ENCODE results near the gene PDCD2L.

PDCD2L gene

DNA sequence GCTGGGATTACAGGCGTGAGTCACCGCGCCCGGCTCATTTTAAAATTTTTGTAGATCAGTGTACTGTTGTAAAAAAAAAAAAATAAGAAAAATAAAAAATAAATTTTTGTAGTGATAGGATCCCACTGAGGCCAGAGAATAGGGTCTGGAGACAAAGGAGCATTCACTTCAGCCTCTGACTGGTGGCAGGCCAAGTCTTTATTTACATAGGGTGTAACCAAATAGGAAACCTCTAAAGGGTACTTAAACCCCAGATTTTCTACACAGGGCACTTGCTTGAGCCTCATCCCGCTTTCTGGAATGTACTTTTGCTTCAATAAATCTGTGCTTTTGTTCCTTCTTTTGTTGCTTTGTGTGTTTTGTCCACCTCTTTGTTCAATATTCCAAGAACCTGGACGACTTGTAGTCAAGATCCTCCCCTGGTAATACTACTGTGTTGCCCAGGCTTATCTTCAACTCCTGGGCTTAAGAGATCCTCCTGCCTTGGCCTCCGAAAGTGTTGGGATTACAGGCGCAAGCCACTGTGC is 2.1 kb upstream of the PDCD2L start:
- TF ChIP-seq EZH2phosphoT487 (conservative IDR thresholded peaks at IDR 0.05; ENCODE audit: low read length) = no peak
- Histone ChIP-seq H3K4me2 (ENCODE audit: low read depth, low read length, poor library complexity, severe bottlenecking) (no peak overlapping the region), H3K4me3 (ENCODE audit: insufficient read depth, low read length, poor library complexity, severe bottlenecking) (no peak overlapping the region), H2AFZ (ENCODE audit: low read depth, low read length, severe bottlenecking) (no peak overlapping the region), H3K9me2 (replicated peaks; ENCODE audit: insufficient read depth, low read length) (no peaks in the 10 kb centered on the region), H3K36me3 (ENCODE audit: low read length) (0 out of 2 replicates have a peak, but pooled peaks cover 3% of the 10 kb centered on the region), H3K9me3 (ENCODE audit: insufficient read depth, low read length) (no peaks in the 10 kb centered on the region), H4K20me1 (ENCODE audit: low read depth, low read length) (no peaks in the 10 kb centered on the region), H3K27me3 (ENCODE audit: low read length) (no peaks in the 10 kb centered on the region), H3F3A (ENCODE audit: insufficient read depth) (peaks cover 25% of the 10 kb centered on the region), H3K27ac (ENCODE audit: low read depth, low read length) (no peak overlapping the region), H3K79me2 (ENCODE audit: insufficient read depth, low read length) (peaks cover 23% of the 10 kb centered on the region), H3K9ac (ENCODE audit: low read length) (no peak overlapping the region)

GRCh38 chr19:34403784-34404108 is 453 bp upstream of the PDCD2L start:
- peak overlapping the region; percentile 73 for H3K4me2 ChIP-seq (ENCODE audit: low read depth, low read length, poor library complexity, severe bottlenecking)
- 0 out of 2 replicates have a peak overlapping the region, but pooled peaks have one; percentile 66 for H3K27ac ChIP-seq (ENCODE audit: low read depth, low read length)
- peaks cover 34% of the 10 kb centered on the region for H3K79me2 ChIP-seq (ENCODE audit: insufficient read depth, low read length)
- peaks cover 22% of the 10 kb centered on the region for H3F3A ChIP-seq (ENCODE audit: insufficient read depth)
- H3K9me2 ChIP-seq (replicated peaks; ENCODE audit: insufficient read depth, low read length) = no peaks in the 10 kb centered on the region
- peak overlapping the region; percentile 90 for H3K9ac ChIP-seq (ENCODE audit: low read length)
- no peaks in the 10 kb centered on the region for H4K20me1 ChIP-seq (ENCODE audit: low read depth, low read length)
- TF ChIP-seq, protein P1, sequence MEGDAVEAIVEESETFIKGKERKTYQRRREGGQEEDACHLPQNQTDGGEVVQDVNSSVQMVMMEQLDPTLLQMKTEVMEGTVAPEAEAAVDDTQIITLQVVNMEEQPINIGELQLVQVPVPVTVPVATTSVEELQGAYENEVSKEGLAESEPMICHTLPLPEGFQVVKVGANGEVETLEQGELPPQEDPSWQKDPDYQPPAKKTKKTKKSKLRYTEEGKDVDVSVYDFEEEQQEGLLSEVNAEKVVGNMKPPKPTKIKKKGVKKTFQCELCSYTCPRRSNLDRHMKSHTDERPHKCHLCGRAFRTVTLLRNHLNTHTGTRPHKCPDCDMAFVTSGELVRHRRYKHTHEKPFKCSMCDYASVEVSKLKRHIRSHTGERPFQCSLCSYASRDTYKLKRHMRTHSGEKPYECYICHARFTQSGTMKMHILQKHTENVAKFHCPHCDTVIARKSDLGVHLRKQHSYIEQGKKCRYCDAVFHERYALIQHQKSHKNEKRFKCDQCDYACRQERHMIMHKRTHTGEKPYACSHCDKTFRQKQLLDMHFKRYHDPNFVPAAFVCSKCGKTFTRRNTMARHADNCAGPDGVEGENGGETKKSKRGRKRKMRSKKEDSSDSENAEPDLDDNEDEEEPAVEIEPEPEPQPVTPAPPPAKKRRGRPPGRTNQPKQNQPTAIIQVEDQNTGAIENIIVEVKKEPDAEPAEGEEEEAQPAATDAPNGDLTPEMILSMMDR (IDR thresholded peaks at IDR 0.05; ENCODE audit: insufficient read depth, low read length, poor library complexity, severe bottlenecking) = no peak
- peak overlapping the region; percentile 76 for H3K4me3 ChIP-seq (ENCODE audit: insufficient read depth, low read length, poor library complexity, severe bottlenecking)
- no peaks in the 10 kb centered on the region for H3K9me3 ChIP-seq (ENCODE audit: insufficient read depth, low read length)
- peak overlapping the region; percentile 96 for H2AFZ ChIP-seq (ENCODE audit: low read depth, low read length, severe bottlenecking)
- H3K36me3 ChIP-seq (ENCODE audit: low read length) = 0 out of 2 replicates have a peak, but pooled peaks cover 3% of the 10 kb centered on the region
- no peaks in the 10 kb centered on the region for H3K27me3 ChIP-seq (ENCODE audit: low read length)

DNA sequence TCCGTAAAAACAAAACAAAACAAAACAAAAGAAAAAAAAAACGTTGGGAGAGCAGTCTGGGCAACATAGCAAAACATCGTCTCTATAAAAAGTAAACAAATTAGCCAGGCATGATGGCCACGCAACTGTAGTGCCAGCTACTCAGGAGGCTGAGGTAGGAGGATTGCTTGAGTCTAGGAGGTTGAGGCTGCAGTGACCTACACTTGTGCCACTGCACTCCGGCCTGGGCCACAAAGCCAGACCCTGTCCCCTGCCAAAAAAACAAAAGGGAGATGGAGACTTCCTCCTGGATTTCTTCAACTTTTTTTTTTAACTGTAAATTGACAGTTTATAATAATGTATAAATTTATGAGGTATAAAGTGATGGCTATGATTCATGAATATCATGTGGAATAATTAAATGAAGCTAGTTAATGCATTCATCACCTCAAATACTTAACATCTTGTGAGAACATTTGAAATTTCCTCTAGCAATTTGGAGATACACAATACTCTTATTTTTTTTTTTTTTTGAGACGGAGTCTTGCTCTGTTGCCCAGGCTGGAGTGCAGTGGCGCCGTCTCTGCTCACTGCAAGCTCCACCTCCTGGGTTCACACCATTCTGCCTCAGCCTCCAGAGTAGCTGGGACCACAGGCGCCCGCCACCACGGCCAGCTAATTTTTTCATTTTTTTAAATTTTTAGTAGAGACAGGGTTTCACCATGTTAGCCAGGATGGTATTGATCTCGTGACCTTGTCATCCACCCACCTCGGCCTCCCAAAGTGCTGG is 1.9 kb downstream of the PDCD2L start:
- H3K36me3 ChIP-seq (ENCODE audit: low read length) = no peaks in the 10 kb centered on the region
- H3K4me3 ChIP-seq (ENCODE audit: insufficient read depth, low read length, poor library complexity, severe bottlenecking) = no peak overlapping the region
- H3F3A ChIP-seq (ENCODE audit: insufficient read depth) = peaks cover 22% of the 10 kb centered on the region
- TF ChIP-seq, protein P1 (IDR thresholded peaks at IDR 0.05; ENCODE audit: insufficient read depth, low read length, poor library complexity, severe bottlenecking) = no peak
- no peak for TF ChIP-seq EZH2phosphoT487 (conservative IDR thresholded peaks at IDR 0.05; ENCODE audit: low read length)
- H3K9me2 ChIP-seq (replicated peaks; ENCODE audit: insufficient read depth, low read length) = no peaks in the 10 kb centered on the region
- H3K4me2 ChIP-seq (ENCODE audit: low read depth, low read length, poor library complexity, severe bottlenecking) = peak overlapping the region; percentile 73
- no peaks in the 10 kb centered on the region for H4K20me1 ChIP-seq (ENCODE audit: low read depth, low read length)
- no peak overlapping the region for H2AFZ ChIP-seq (ENCODE audit: low read depth, low read length, severe bottlenecking)
- no peak overlapping the region for H3K9ac ChIP-seq (ENCODE audit: low read length)
- peaks cover 34% of the 10 kb centered on the region for H3K79me2 ChIP-seq (ENCODE audit: insufficient read depth, low read length)
- H3K27ac ChIP-seq (ENCODE audit: low read depth, low read length) = no peak overlapping the region
- H3K27me3 ChIP-seq (ENCODE audit: low read length) = no peaks in the 10 kb centered on the region
- no peaks in the 10 kb centered on the region for H3K9me3 ChIP-seq (ENCODE audit: insufficient read depth, low read length)

- Histone ChIP-seq H3K36me3 (ENCODE audit: low read length) (no peaks in the 10 kb centered on the region), H3K9ac (ENCODE audit: low read length) (no peak overlapping the region), H3K9me2 (replicated peaks; ENCODE audit: insufficient read depth, low read length) (no peaks in the 10 kb centered on the region), H4K20me1 (ENCODE audit: low read depth, low read length) (no peaks in the 10 kb centered on the region), H3K27me3 (ENCODE audit: low read length) (no peaks in the 10 kb centered on the region), H3K9me3 (ENCODE audit: insufficient read depth, low read length) (no peaks in the 10 kb centered on the region), H3K79me2 (ENCODE audit: insufficient read depth, low read length) (peaks cover 34% of the 10 kb centered on the region), H3K4me3 (ENCODE audit: insufficient read depth, low read length, poor library complexity, severe bottlenecking) (no peak overlapping the region), H3F3A (ENCODE audit: insufficient read depth) (peaks cover 9% of the 10 kb centered on the region; the same call in 1 of the 2 replicates), H2AFZ (ENCODE audit: low read depth, low read length, severe bottlenecking) (no peak overlapping the region), H3K27ac (ENCODE audit: low read depth, low read length) (no peak overlapping the region), H3K4me2 (ENCODE audit: low read depth, low read length, poor library complexity, severe bottlenecking) (no peak overlapping the region)
- TF ChIP-seq EZH2phosphoT487 (conservative IDR thresholded peaks at IDR 0.05; ENCODE audit: low read length) = no peak
- TF ChIP-seq, protein P1 (IDR thresholded peaks at IDR 0.05; ENCODE audit: insufficient read depth, low read length, poor library complexity, severe bottlenecking) = no peak
These were observed 4.2 kb downstream of the PDCD2L start for GRCh38 chr19:34408411-34408810.
